Bone marrow (tissue), 2 donors: Measurements from ENCODE around the gene ZFHX3.

Source experiments
- DNase-seq, 2 donors: peaks; one replicate each; lab custom pipeline; 2025; lab: John Stamatoyannopoulos, UW

Gene ZFHX3

GRCh38 chr16:72975809-72976437, 72.0 kb downstream of the ZFHX3 start:
- no peak for DNase-seq

- DNase-seq, result no peak
Measured at GRCh38 chr16:72974142-72974769, 73.7 kb downstream of the ZFHX3 start.

GRCh38 chr16:72972878-72973571, 74.9 kb downstream of the ZFHX3 start:
- no peak for DNase-seq

- no peak for DNase-seq
Measured at GRCh38 chr16:72971370-72971769, 76.6 kb downstream of the ZFHX3 start.

- no peak for DNase-seq
Measured at GRCh38 chr16:72970656-72971055, 77.3 kb downstream of the ZFHX3 start.

- DNase-seq, result no peak
Measured at GRCh38 chr16:72969812-72970211, 78.1 kb downstream of the ZFHX3 start.

GRCh38 chr16:72969146-72969545, 78.8 kb downstream of the ZFHX3 start:
- DNase-seq, result no peak

GRCh38 chr16:72967941-72968340, 80.0 kb downstream of the ZFHX3 start:
- DNase-seq, result no peak

- no peak for DNase-seq
Measured at GRCh38 chr16:72963533-72964315, 84.2 kb downstream of the ZFHX3 start.

- no peak for DNase-seq
Measured at GRCh38 chr16:72962347-72962746, 85.6 kb downstream of the ZFHX3 start.

GRCh38 chr16:72961863-72962262, 86.1 kb downstream of the ZFHX3 start:
- no peak for DNase-seq

GRCh38 chr16:72961115-72961832, 86.7 kb downstream of the ZFHX3 start:
- DNase-seq, result no peak

GRCh38 chr16:72960101-72960500, 87.8 kb downstream of the ZFHX3 start:
- no peak for DNase-seq

GRCh38 chr16:72959301-72959996, 88.5 kb downstream of the ZFHX3 start:
- no peak for DNase-seq

- no peak for DNase-seq
Measured at GRCh38 chr16:72958522-72959076, 89.3 kb downstream of the ZFHX3 start.

GRCh38 chr16:72957303-72958277, 90.3 kb downstream of the ZFHX3 start:
- DNase-seq, result no peak

- DNase-seq, result no peak
Measured at GRCh38 chr16:72956124-72957064, 91.5 kb downstream of the ZFHX3 start.

- no peak for DNase-seq
Measured at GRCh38 chr16:72952811-72953271, 95.1 kb downstream of the ZFHX3 start.
